Panc1 (cell line): Measurements from ENCODE around the gene PGLYRP2.

Experiments
- CTCF ChIP-seq: fragments of 450-650 bp; IDR thresholded peaks from 2 replicates; pipeline ENCODE4 v1.5.1; 2017; ENCODE audit warnings: mild to moderate bottlenecking
- REST ChIP-seq, 2 experiments: IDR thresholded peaks; 2 replicates each; pipeline ENCODE4 v1.6.1; 2011 to 2012; ENCODE audit warnings: low read depth in 2 of 2, control low read depth in 1 of 2, low read length in 1 of 2, mild to moderate bottlenecking in 1 of 2, moderate library complexity in 1 of 2; ENCODE audit not compliant: insufficient read depth in 1 of 2

GRCh38 chr19:15476325-15476724 is 3.0 kb downstream of the PGLYRP2 start:
- TF ChIP-seq CTCF (no peak), REST (IDR thresholded peaks at IDR 0.05; ENCODE audit: insufficient read depth in 1 of 2, low read depth in 2 of 2, low read length in 1 of 2) (no peak)
